CD4-positive, alpha-beta T cell treated with Interleukin-21 for 1 hour (primary cell): ENCODE results near the gene MRGPRD.

Experiments used
- DNase-seq: peaks from one replicate; pipeline ENCODE4 v3.0.0-alpha.2; 2020

The MRGPRD gene

DNA sequence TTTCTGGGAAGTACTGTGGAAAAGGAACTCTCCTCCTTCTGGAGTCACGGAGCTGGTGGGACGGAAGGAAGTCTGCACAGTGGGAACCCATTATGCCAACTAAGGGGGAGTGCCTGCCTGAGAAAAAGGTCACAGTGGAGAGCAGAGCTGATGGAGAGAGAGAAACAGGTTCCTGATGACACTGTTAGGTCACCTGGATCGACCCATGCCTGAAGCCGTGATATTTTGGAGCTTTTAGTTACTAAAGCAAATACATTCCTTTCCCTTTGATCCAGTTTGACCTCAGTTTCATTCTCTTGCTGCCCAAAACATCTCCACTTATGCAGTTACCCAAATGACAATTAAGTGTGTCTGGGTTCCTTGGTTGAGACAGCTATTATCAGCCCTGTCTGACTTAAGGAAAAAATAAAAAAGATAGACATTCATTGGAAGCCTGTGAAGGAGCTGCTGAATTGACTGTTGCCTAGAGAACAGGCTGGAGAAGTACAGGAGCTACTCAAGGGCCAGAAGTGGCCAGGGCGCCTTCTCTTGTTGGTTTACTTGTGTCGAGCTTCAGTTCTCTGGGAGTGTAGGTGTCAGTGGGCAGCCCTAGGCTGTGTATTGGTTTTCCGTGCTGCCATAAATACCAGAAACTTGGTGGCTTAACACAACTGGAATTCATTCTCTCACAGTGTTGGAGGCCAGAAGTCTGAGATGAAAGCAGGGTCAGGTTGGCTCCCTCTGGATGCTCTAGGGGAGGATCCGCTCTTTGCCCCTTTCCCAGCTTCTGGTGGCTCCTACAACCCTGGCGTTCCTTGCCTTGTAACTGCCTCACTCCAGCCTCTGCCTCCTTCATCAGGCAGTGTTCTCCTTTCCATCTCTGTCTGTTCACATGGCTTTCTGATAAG is 13.6 kb downstream of the MRGPRD start:
- no peak for DNase-seq

DNA sequence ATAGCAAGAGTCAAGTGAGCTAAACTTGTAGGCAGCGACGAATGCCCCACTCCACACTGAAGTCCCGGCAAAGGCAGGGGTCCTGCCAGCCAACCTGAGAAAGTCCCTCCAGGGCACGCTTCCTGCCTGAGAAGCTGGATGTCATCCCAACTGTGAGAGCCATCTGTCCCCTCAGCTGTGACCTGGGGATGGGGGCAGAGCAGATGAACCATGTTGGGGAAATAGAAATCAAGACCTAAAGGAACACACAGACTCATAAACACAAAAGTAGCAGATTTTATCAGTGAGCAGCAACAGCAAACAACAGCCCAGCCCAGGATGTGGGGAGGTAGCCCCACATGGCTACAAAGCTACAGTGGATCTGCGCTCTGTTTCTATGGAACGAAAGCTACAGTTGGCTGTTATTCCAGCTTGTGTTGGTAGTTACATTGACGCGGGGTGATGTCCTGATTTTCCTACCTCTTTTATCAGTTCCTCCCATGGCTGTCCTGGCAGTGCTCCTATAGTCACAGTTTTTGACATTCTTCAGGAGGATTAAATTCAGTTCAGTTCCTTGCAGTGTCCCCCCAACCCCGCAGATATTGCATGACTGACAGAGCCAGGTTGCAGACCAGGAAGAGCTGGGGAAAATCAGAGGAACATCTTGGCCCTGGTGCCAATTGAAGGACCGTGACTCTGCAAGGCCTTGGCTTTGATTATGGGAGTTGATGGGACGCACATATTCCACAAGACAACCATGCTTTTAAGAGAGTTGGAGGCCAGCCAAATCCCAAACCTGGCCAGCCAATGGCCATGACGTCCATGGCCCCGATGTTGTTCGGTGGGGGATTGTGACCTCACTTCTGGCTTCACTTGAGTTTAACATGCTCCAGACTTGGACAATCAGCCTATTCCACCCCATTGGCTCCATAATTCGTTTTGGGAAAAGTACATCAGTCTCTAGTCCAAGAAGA is 14.6 kb downstream of the MRGPRD start:
- DNase-seq = peak; percentile 26

DNA sequence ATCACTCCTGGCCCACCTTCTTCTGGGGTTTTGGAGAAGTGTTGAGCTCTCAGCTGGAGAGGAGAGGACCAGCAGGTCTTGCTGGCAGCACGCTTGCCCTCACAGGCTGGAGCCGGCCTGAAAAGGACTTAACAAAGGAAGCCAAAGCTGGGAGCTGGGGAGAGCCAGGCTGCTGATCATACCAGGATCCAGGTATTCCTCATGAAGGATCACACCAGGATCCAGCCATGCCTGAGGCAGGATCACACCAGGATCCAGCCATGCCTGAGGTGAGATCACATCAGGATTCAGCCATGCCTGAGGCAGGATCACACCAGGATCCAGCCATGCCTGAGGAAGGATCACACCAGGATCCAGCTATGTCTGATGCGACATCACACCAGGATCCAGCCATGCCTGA is 17.0 kb downstream of the MRGPRD start:
- DNase-seq = no peak

DNA sequence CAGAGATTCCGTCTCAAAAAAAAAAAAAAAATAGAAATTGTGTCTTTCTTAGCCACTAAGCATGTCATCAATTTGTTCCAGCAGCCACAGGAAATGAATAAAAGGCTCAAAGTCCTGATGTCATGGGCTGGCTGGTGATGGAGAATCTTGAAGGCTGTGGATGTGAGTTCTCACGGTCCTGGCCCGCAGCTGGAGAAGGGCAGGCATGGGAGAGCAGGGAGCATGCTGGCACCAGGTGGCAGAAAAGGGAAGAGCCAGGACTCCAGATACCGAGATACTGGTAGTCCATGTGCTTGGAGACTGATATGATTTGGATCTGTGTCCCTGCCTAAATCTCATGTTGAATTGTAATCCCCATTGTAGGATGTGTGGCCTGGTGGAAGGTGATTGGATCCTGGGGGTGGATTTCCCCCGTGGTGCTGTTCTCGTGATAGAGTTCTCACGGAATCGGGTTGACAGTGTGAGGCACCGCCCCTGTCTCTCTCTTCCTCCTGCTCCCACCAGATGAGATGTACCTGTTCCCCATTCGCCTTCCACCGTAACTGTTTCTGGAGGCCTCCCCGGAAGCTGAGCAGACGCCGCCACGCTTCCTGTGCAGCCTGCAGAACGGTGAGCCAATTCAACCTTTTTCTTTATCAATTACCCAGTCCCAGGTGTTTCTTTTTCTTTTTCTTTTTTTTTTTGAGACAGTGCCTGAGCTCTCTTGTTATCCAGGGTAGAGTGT is 18.1 kb downstream of the MRGPRD start:
- DNase-seq = peak; percentile 57

DNA sequence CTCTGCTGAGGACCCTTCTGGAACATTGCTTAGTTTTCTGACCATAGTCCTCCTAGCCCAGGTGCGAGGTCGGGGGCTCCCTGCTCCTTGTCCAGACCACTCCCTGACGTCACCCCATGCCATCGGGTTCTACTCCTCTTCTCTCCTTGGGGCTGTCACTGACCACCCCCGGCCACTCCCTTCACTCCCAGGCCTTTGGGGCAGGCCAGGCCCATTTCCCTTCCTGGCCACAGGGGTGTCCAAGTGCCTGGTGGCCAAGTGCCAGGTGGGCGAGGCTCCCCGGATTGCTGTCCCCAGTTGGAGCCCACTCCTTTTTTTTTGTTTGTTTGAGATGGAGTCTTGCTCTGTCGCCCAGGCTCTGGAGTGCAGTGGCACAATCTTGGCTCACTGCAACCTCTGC is 19.5 kb downstream of the MRGPRD start:
- no peak for DNase-seq

DNA sequence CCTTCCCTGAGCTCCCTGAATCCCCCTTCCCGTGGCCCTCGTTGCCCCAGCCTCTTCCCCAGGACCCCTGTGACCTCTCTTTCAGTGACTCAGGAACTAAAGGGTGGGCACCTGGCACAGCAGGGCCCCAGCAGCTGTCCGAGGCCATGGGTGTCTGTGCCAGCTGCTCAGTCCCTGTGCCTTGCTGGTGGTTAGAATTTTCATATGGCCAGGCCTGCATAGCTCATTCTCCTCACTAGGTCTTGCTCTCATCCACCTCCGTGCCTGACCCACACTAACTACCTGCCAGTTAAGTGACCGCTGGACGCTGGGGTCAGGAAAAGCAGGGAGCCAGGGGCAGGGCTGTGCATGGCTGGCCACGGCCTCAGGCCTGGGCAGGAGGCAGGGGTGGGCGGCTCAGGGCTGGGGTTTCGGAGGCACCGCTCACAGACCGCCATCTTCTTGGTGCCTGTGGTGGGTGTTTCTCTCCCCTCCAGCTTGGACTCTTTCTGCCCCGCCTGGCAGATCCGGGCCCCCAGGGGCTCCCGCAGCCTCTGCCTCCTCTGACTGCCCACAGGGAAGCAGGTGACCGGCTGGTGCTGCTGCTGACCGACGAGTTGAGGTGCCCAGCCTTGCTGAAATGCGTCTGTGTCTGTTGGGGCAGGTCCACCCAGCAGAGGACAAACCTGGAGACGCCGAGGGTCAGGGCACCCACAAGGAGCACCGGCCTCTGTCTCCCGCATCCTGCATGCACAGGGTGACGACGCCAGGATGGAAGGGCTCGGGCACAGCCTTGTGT is 20.3 kb downstream of the MRGPRD start:
- no peak for DNase-seq

DNA sequence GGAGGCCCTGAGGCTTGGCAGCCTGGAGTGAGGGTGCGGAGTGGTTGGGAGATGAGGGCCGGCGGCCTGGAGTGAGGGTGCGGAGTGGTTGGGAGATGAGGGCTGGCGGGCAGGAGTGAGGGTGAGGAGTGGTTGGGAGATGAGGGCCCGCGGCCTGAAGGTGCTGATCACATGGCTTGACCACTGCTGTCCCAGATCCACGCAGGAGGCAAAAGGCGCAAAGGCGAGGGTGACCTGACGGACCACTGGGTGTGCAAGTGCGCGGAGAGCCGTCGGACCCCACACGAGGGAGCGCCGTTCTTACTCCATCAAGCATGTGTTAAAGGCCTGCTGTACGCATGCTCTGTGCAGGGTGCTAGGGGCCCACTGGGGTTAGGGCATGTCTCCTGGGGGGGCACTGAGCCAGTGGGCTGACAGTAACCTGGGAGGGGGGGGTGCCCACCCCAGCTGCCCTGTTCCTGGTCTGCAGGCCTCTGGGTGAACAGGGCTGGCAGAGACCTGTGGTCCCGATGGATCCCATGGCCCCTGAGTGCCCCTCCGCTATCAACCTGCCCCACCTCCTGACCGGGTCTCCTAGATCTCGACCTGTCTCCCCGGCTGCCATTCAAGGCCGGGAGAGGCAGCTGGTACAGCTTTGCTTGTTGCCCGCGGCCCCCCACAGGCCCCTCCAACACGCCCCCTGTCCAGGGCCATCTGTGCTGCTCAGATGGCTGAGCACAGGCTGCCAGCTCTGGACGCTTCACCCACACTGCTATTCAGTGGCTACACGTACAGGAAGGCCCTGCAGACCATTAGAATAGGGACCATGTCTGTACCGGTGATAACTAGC is 21.1 kb downstream of the MRGPRD start:
- DNase-seq = no peak

DNA sequence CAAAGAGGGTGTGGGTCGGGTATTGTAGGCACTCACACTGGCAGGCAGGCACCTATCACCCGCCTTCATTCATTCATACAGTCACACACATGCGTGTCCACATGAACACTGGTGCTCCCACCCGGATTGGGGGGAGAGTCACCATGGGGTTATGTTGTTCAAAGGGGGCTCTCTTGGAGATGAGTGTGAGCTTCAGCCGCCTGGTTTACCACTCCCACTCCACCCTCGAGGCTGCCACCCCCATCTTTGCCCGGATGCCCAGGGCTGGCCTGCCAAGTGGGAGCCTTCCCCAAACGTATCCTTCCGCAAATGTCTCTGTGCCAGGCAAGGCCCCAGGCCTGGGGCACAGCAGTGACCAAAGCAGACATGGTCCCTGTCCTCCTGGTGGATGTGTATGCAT is 22.6 kb downstream of the MRGPRD start:
- DNase-seq = no peak

DNA sequence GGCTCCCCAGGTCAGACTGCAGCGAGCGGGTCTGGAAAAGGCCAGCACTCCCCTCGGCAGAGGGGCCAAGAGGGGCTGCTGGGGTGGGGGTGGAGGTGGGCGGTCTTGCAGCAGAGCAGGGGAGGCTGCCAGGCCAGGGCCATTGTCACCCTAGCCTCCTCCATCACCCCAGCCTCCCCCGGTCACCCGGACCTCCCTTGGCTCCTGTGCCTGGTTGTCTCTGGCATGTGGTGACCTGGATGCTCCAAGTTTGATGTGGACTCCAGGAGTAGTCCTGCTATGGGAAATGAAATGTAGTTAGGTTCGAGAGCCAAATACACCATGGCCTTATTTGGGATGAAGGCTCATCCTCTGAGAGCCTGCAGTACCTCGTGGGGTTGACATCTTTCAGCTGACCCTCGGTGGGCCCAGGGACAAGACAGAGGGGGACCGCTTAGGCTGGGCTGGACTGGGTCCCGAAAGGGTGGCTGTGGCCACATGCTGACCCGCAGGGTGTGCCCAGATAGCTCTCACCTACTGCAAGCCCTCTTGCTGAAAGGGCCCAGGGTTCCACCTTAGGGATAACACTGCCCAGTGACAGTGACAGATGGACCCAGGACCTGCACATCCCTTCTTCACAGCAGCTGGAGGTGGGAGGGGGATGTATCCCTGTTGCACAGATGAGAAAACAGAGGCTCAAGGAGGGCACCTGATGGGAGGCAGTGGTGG is 24.1 kb downstream of the MRGPRD start:
- DNase-seq = no peak

DNA sequence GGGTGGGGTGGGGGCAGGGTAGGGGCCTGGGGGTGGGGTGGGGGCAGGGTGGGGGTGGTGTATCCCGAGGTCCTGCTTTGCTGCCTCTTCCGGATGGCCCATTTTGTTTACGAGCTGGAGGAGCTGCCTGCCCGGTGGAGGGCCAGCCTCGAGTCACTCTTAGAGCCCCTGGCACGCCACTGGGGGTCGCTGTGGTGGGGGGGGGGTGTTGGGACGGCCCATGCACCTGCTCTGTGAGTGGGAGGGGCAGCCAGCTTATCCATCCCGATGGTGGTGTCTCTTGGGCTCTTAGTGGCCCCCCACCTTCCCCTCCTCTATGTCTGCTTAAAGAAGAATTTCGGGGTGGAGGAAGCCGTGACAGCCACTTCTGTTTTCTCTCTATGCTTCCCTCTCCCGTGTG is 24.6 kb downstream of the MRGPRD start:
- peak; percentile 34 for DNase-seq

DNA sequence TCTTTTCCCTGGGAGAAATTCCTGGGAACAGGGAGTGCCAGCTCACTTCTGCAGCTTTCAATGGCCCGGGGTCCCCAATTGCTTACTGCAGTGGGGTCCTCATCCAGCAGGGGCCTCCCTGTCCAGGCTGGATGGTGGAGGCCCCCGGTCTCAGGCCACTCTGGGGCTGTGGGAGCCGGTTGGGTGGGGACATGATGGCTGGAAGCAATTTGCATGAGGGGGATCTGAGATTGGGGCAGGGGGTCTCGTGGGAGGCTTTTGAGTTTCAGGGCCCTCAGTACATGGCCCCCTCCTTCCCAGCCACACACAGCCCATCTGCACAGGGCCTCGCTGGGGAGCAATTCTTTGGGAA is 25.2 kb downstream of the MRGPRD start:
- no peak for DNase-seq

DNA sequence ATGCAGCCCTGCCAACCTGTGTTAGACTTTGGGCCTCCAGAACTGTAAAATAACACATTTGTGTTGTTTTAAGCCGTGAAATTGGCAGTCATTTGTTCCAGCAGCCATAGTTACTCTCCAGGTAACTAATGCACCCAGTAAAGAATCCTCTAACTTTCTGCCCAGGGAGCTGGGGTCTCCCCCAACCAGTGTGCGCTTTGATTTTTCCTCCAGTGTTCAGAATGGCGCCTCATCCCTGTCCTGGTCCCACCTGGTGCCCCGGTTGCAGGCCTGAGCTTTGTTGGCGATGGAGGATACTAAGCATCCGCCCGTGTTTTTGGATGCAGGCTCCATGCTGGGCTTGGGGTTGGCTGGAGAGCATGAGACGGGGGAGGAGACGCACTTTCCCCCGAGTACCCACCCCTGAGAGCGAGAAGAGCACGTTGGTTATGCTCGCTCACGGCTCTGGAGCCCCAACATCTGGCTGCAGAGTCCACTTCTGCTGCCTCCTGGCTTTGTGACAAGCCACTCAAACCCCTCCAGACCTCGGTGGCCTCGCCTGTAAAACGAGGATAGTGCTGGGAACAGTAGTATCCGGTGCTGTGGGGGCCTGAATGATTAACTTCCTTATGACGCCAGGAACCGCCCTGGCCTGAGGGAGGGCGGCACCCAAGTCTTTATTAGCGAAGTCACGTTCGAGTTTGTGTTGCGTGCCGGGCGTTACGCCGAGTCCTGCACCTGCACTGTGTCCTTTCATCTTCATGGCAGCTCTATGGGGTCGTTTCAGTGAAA is 25.8 kb downstream of the MRGPRD start:
- DNase-seq = no peak

DNA sequence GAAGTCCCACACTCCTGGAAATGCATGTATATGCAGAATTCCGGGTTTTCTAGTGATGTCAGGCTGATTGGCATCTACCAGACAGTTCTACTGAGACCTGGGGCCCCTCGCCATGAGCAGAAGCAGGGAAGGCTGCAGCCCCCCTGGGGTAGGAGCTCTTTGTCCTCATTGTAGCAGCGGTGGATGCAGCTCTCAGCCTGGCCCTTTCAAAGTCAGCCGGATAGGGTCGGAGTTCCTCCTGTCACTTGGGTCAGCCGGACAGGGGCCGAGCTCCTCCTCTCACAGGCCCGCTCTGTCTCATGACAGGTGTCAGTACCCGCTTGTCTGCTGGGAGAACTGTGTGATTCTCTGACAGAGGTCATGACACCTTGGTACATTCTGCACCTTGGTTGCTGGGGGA is 30.0 kb downstream of the MRGPRD start:
- no peak for DNase-seq

DNA sequence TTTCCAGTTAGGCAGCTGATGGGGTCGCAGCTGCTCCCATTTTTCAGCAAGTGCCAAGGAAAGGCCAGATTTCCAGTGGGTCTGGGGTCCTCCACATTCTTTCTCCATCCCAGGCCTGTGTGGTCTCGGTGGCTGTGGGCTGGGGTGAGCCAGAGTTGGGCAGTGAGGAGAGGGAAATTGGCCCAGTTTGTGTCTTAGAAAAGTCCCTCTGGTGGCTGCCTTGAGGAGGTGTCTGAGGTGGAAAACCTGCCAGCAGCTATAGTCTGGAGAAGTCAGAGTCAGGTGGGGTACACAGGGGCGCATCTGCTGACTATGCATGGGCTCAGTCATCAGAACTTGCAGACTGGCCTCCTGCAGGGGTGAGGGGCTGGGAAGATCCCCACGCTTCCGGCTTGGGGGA is 30.5 kb downstream of the MRGPRD start:
- DNase-seq = no peak

DNA sequence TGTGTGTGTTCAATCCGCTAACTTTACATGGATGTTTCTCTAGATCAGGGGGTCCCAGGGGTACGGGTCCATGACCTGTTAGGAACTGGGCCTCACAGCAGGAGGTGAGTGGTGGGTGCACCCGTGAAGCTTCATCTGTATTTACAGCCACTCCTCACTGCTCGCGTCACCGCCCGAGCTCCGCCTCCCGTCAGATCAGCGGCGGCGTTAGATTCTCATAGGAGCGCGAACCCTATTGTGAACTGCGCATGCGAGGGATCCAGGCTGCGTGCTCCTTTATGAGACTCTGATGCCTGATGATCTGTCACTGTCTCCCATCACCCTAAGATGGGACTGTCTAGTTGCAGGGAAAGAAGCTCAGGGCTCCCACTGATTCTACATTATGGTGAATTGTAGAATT is 31.9 kb downstream of the MRGPRD start:
- no peak for DNase-seq

DNA sequence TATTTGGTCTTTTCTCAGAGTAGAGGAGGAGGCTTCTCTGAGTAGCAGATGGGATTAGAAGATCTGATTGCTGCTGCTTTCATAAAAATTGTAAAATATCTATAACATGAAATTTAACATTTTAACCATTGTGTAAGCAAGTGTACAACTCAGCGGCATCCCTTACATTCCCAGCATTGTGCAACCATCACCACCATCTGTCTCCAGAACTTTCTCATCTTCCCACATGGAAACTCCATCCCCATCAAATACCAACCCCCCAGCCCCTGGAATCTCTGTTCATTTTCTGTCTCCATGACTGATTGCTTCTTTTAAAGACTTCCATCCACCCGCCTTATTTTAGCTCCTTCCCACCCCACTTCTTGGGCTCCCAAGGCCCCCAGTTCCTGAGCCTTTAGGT is 32.3 kb downstream of the MRGPRD start:
- no peak for DNase-seq

DNA sequence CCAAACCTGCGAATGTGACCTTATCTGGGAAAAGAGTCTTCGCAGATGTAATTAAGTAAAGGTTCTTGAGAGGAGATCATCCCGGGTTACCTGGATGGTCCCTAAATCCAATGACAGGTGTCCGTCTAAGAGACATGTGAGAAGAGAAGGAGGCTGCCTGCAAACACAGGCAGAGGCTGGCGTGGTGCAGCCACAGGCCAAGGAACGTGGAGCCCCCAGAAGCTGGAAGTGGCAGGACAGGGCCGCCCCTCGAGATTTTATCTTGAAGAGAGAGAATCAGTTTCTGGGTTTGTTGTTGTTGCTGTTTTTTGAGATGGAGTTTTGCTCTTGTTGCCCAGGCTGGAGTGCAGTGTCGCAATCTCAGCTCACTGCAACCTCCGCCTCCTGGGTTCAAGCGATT is 33.6 kb downstream of the MRGPRD start:
- no peak for DNase-seq

DNA sequence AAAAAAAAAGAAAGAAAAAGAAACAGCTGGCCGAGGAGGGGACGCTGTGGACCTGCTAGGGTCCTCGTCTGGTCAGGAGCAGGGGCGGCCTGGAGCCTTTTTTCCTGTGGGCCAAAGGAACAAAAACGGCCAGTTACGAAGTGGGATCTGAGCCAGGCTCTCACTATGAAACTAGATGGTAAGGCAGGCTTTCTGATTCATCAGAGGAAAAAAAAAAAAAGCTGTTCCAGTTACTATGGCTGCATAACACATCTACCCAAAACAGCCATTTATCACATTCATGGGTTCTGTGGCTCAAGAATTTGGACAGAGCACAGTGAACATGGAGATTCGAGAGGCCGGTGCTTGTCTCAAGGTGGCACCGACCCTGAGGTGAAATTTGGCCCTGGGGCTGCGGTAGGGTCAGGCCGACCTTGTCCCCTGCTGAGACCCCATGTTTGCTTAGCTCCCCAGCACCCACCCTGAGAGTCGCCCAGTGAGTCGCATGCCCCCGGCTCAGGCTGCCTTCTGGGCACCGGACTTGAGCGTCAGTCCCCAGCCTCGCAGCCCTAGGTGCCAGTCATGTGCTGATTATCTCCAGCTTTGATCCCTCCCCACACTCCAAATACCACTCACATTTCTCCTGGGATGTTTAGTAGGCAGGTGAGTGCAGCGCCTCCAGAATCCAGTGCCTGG is 34.2 kb downstream of the MRGPRD start:
- no peak for DNase-seq

DNA sequence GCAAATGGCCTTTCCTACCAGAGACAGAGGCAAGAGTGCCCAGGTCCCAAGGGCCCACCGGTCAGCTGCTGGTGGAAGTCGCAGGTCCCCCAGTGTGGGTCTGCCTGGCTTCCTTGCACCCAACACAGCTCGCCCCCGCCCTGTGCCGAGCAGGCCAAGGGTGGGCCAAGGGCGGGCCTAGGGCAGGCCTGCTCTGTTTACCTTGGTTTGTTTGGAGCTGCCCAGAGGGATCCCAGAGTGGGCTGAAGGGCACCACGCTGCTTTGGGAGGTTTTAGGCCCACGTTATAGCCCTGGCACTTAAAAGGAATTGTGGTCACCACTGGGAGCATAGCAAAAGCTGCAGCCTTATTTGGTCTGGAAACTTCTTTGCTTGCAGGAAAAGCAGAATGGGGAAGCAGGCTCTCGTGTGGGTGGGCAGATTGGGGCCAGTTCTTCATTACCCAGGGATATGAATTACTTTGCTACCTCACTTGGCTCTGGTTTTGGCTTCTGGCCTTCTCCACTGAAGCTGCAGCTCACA is 38.0 kb downstream of the MRGPRD start:
- DNase-seq = no peak
